HG02763 (cell line): ENCODE measurements around the gene SLC10A1.

ENCODE experiments used
- ATAC-seq: cut with Tn5 transposase; IDR thresholded peaks from one replicate; pipeline ENCODE4 v1.9.1; 2021; ENCODE audit warnings: mild to moderate bottlenecking, moderate library complexity; ENCODE audit not compliant: unreplicated experiment

SLC10A1 gene

DNA sequence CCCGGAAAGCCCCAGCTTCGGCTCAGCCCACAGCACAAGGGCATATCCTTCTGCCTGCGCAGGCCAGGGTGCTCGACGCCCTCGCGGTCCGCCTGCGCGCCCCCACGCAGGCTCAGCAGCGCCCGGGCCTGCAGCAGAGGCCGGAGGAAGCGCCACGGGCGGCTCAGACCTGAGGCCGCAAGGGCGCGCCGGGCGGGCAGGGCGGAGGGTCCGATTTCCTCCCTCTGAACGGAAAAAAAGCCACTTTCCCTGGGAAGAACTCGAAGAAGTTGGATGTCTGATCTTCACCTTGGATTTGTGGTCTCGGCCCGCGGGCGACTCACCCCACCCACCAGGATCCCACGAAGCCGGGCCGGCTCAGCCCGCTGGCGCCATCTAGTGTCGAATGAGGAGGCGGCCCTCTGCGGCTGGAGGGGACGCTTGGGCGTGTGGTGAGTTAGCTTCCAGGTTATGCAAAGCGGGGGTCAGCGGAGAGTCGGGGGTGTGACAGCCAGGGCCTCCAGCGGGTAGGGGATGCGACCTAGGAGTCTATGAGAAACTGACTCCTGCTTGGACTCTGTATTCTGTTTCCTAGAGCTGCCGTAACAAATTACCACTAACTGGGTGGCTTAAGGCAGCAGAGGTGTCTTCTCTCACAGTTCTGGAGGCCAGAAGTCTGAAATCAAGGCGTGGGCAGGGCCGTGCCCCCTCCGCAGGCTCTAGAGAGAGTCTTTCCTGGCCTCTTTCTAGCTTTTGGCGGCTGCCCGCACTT is 70.1 kb downstream of the SLC10A1 start:
- peak; percentile 83 for ATAC-seq
